Measurements from ENCODE around the gene PCDHGA1.
"Not testable (repeated sequence)": the region's sequence is repeated elsewhere in the genome, so short reads cannot be mapped to it uniquely, and the experiment has no call there.

PCDHGA1 gene

DNA sequence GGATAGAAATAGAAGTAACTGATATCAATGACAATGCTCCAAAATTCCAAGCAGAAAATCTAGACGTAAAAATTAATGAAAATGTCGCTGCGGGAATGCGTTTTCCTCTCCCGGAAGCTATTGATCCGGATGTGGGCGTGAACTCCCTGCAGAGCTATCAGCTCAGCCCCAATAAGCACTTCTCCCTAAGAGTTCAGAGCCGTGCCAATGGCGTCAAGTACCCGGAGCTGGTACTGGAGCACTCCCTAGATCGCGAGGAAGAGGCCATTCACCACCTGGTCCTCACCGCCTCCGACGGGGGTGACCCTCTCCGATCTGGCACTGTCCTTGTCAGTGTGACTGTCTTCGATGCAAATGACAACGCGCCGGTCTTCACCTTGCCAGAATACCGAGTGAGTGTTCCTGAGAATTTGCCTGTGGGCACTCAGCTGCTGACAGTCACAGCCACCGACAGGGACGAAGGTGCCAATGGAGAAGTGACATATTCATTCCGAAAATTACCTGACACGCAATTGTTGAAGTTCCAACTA lies 83.3 kb downstream of the PCDHGA1 start:
- DNase-seq: no peak

- DNase-seq: not testable (repeated sequence)
Measured at GRCh38 chr5:141414548-141415274, 84.4 kb downstream of the PCDHGA1 start.

- not testable (repeated sequence) for DNase-seq
Measured at GRCh38 chr5:141415275-141415618, 84.9 kb downstream of the PCDHGA1 start.

GRCh38 chr5:141417494-141418172 lies 87.3 kb downstream of the PCDHGA1 start, which contains the start of gene PCDHGB7:
PCDHGB7 (plus strand) TSS chr5:141417677; CDS start chr5:141417860, 183 bp downstream.
- not testable (repeated sequence) for DNase-seq

DNA sequence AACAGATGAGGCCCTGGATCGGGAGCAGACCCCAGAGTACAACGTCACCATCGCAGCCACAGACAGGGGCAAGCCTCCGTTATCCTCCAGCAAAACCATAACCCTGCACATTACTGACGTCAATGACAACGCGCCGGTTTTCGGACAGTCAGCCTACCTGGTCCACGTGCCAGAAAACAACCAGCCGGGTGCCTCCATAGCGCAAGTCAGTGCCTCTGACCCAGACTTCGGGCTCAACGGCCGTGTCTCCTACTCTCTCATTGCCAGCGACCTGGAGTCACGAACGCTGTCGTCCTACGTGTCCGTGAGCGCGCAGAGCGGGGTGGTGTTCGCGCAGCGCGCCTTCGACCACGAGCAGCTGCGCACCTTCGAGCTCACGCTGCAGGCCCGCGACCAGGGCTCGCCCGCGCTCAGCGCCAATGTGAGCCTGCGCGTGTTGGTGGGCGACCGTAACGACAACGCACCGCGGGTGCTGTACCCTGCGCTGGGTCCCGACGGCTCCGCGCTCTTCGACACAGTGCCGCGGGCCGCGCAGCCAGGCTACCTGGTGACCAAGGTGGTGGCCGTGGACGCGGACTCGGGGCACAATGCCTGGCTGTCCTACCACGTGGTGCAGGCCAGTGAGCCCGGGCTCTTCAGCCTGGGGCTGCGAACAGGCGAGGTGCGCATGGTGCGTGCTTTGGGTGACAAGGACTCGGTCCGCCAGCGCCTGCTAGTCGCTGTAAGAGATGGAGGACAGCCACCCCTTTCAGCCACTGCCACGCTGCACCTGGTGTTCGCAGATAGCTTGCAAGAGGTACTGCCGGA lies 89.0 kb downstream of the PCDHGA1 start:
- no peak for DNase-seq

GRCh38 chr5:141420855-141421488 lies 90.7 kb downstream of the PCDHGA1 start, which contains the start of gene PCDHGA11:
PCDHGA11 (plus strand) TSS chr5:141421051; CDS start chr5:141421228, 177 bp downstream.
- DNase-seq: no peak

DNA sequence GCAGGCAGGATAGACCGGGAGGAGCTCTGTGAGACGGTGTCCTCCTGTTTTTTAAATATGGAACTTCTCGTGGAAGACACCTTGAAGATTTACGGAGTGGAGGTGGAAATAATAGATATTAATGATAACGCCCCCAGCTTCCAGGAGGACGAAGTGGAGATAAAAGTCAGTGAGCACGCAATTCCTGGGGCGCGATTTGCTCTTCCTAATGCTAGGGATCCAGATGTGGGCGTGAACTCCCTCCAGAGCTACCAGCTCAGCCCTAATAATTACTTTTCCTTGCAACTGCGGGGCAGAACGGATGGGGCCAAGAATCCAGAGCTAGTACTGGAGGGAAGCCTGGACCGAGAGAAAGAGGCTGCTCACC lies 91.2 kb downstream of the PCDHGA1 start:
- no peak for DNase-seq

DNA sequence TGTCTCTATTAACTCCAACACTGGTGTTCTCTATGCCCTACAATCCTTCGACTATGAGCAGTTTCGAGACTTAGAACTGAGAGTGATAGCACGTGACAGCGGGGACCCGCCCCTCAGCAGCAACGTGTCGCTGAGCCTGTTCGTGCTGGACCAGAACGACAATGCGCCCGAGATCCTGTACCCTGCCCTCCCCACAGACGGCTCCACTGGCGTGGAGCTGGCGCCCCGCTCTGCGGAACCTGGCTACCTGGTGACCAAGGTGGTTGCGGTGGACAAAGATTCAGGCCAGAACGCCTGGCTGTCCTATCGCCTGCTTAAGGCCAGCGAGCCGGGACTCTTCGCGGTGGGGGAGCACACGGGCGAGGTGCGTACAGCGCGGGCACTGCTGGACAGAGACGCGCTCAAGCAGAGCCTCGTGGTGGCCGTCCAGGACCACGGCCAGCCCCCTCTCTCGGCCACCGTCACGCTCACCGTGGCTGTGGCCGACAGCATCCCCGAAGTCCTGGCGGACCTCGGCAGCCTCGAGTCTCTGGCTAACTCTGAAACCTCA lies 92.5 kb downstream of the PCDHGA1 start:
- DNase-seq: no peak

- DNase-seq: no peak
Measured at GRCh38 chr5:141427783-141428426, 97.6 kb downstream of the PCDHGA1 start.

GRCh38 chr5:141430332-141431113 lies 100.2 kb downstream of the PCDHGA1 start, which contains the start of gene PCDHGA12:
PCDHGA12 (plus strand) TSS chr5:141430507; CDS start chr5:141430760, 253 bp downstream.
- DNase-seq: peak; percentile 43

DNA sequence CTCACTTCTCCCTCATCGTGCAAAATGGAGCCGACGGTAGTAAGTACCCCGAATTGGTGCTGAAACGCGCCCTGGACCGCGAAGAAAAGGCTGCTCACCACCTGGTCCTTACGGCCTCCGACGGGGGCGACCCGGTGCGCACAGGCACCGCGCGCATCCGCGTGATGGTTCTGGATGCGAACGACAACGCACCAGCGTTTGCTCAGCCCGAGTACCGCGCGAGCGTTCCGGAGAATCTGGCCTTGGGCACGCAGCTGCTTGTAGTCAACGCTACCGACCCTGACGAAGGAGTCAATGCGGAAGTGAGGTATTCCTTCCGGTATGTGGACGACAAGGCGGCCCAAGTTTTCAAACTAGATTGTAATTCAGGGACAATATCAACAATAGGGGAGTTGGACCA lies 101.0 kb downstream of the PCDHGA1 start:
- DNase-seq: no peak

GRCh38 chr5:141432308-141432707 lies 102.0 kb downstream of the PCDHGA1 start:
- DNase-seq: not testable (repeated sequence)

DNA sequence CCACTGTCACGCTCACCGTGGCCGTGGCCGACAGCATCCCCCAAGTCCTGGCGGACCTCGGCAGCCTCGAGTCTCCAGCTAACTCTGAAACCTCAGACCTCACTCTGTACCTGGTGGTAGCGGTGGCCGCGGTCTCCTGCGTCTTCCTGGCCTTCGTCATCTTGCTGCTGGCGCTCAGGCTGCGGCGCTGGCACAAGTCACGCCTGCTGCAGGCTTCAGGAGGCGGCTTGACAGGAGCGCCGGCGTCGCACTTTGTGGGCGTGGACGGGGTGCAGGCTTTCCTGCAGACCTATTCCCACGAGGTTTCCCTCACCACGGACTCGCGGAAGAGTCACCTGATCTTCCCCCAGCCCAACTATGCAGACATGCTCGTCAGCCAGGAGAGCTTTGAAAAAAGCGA lies 102.4 kb downstream of the PCDHGA1 start:
- DNase-seq: not testable (repeated sequence)

DNA sequence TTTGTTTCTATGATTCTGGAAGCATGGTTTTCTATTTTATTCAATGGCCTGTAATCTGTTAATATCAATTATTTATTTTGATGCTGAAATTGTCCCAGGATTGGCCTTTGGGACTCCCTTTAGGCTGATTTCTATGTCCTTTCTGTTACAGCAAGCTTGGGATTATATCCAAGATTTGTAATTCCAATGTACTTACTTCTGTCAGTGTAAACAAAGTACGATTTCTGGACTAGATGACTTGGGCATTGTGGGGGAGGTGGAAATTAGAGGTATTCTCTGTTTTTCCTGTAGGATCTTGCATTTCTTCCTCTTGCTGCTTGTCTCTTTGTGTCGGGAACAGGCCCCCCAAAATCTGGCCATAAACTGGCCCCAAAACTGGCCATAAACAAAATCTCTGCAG lies 103.7 kb downstream of the PCDHGA1 start:
- no peak for DNase-seq

- DNase-seq: no peak
Measured at GRCh38 chr5:141437221-141437620, 106.9 kb downstream of the PCDHGA1 start.

GRCh38 chr5:141439411-141440141 lies 109.3 kb downstream of the PCDHGA1 start:
- DNase-seq: no peak

- no peak for DNase-seq
Measured at GRCh38 chr5:141440341-141440740, 110.0 kb downstream of the PCDHGA1 start.

DNA sequence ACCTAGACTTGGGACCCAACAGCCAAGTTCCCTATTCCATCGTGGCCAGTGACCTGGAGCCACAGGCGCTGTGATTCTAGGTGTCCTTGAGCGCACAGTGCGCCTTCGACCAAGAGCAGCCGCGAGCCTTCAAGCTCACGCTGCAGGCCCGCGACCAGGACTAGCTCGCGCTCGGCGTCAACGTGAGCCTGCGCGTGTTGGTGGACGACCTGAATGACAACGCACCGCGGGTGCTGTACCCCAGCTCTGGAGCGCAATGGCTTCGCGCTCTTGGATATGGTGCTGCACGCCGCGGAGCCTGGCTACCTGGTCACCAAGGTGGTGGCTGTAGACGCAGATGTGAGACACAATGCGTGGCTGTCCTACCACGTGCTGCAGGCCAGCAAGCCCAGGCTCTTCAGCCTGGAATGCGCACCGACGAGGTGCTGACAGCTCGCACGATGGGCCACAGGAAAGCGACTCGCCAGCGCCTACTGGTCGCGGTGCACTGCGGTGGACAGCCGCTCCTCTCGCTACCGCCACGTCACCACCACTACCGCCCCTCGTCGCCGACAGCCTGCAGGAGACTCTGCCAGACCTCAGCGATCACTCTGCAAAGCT lies 111.4 kb downstream of the PCDHGA1 start:
- no peak for DNase-seq

DNA sequence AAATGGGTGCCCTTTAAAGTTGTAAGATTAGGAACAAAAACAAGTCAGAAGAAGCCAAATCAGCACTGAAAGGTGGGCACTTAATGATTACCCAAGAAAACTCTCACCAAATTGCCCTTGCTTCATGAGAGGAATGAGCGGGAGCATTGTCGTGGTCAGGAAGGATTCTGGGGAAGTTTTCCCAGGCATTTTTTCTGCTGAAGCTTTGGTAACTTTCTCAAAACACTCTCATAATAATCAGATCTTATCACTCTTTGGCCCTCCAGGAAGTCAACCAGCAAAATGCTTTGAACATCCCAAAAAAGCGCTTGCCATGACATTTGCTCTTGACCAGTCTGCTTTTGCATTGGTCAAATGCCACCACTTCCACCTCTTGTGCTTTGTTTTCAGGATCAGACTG lies 135.0 kb downstream of the PCDHGA1 start:
- no peak for DNase-seq

GRCh38 chr5:141475625-141476131 lies 145.4 kb downstream of the PCDHGA1 start, which contains the start of gene PCDHGC3:
PCDHGC3 (plus strand) TSS chr5:141475966; CDS start chr5:141476117, 151 bp downstream.
- DNase-seq: no peak

Data from GF-D8 (cell line).